HG03097 (cell line): ENCODE data around the gene KCNAB1.
"Not testable (repeated sequence)": the region's sequence is repeated elsewhere in the genome, so short reads cannot be mapped to it uniquely, and the experiment has no call there.

Experiments used
- ATAC-seq: cut with Tn5 transposase; IDR thresholded peaks from one replicate; pipeline ENCODE4 v1.9.1; 2021; ENCODE audit not compliant: unreplicated experiment, low FRiP score

The KCNAB1 gene

DNA sequence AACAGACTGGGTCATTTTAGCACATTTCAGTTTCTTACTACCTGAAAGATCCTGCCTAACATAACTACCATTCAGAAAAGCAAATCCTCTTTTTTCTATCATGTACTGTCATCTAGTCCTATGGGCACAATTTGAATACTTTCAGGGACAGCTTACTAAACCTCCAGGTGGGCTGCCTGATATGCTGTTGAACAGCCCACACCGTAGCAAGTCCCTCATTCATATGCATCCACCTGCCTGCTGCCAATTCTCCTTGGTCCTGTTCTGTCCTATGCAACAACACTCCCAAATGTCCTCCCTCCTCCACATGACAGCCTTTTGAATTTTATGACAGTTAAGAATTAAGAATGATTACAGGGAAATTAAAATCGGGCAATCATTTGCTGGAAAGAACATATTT is 137.9 kb downstream of the KCNAB1 start:
- ATAC-seq, result no peak

- no peak for ATAC-seq
These were observed 139.5 kb downstream of the KCNAB1 start for GRCh38 chr3:156259896-156260295.

- ATAC-seq, result no peak
These were observed 140.0 kb downstream of the KCNAB1 start for GRCh38 chr3:156260331-156260730.

DNA sequence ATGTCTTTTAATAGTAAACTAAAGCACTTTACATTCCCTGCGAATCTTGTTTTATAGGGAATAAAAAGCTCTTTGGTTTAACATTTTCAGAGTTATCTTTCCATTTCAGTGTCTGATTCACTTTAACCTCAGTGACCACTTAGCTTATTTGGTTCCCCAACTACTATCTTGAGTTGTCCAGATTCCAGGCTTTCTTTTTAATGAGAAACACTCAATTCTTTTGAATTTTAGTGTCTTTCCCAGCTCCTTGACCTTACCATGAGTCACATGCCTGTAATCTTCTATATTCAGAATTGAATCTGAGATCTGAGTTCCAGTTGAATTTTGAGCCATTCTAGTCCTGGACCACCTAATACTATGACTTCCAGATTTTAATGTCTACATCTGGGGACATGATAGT is 144.4 kb downstream of the KCNAB1 start:
- no peak for ATAC-seq

DNA sequence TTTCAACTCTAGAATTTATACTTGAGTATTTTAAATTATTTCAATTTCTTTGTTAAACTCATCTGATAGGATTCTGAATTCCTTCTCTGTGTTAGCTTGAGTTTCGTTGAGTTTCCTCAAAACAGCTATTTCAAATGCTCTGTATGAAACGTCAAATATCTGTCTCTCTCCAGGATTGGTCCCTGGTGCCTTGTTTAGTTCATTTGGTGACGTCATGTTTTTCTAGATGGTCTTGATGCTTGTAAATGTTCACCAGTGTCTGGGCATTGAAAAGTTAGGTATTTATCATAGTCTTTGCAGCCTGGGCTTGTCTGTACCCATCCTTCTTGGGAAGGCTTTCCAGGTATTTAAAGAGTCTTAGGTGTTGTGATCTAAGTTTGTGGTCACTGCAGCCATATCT is 151.1 kb downstream of the KCNAB1 start:
- ATAC-seq, result no peak

DNA sequence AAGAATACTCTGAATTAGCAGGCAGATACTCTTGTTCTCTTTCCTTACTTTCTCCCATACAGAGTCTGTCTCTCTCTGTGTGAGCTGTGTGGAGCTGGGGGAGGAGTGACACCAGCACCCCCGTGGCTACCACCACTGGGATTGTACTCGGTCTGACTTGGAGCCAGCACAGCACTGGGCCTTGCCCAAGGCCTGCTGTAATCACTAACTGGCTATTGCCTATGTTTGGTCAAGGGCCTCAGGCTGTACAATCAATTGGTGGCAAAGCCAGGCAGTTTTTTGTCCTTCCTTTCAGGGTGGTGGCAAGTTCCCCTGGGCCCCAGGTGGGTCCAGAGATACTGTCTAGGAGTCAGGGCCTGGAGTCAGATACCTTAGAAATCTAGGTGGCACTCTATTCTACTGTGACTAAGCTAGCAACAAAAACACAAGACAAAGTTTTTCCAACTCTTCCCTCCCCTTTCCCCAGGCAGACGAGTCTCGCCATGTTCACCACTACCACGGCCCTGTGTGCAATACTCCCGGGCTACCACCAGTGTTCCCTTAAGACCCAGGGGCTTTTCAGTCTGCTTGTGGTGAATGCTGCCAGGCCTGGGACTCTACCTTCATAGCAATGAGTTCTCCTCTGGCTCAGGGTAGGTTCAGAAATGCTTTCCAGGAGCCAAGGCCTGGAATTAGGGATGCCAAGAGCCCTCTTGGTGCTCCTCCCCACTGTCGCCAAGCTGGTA is 151.8 kb downstream of the KCNAB1 start:
- no peak for ATAC-seq

DNA sequence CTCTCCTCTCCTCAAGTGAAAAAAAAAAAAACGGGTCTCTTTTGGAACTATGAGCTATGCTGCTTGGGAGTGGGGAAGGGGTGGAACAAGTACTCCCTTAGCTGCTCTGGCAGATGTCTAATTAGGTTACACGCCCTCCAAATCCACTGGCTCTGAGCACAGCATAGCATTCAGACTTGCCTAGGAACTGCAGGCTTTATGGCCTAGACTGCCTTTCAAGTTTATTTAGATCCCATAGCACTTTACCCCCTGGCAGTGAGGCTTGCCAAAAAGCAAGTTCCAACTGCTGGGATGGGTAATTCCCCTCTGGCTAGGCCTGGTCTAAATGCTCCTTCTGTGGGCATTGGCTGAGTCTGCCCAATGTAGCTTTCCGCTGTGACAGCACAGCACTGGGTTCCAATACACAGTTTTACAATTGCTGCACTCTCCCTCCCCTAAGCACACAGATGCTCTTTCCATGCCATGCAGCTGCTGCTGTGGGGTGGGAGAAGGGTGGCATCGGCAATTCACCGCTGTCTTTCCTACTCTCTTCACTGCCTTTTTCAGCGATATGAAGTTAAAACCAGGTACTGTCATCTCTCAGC is 152.8 kb downstream of the KCNAB1 start:
- no peak for ATAC-seq

GRCh38 chr3:156274791-156275190 is 154.4 kb downstream of the KCNAB1 start:
- no peak for ATAC-seq

- ATAC-seq, result not testable (repeated sequence)
These were observed 164.3 kb downstream of the KCNAB1 start for GRCh38 chr3:156284637-156285036.

DNA sequence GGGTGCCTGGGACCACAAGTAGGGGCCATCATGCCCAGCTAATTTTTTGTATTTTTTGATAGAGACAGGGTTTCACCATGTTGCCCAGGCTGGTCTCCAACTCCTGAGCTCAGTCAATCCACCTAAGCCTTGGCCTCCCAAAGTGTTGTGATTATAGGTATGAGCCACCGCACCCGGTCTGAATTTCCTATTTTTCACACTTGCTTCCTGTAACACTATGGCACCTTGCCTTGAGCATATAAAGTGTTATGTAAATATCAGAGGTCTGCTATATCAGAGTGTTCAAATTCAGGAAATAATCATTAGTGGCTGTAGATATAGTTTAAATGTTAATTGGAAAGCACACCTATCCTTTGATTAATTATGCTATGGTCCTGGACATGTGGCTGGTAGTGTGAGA is 165.2 kb downstream of the KCNAB1 start:
- ATAC-seq, result no peak

- no peak for ATAC-seq
These were observed 170.5 kb downstream of the KCNAB1 start for GRCh38 chr3:156290924-156291271.

- no peak for ATAC-seq
These were observed 171.1 kb downstream of the KCNAB1 start for GRCh38 chr3:156291272-156292123.

DNA sequence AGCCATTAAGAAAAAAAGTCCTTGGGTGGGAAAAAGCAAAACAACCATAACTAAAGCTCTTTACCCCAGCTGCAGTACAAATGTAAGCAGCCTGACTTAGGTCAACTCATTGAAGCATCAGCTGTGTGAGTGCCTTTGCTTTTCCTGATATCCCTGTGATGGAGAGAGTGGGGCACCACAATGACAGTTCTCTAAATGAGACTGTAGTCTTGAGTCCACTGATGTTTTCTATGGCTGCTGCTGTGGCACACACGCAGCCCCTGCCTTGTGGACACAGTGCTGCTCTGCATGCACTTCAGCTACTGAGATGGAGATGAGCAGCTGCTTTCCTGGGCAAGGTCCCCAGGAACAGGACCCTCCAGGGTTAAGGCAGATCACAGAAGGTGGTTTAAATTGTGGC is 173.2 kb downstream of the KCNAB1 start:
- no peak for ATAC-seq

DNA sequence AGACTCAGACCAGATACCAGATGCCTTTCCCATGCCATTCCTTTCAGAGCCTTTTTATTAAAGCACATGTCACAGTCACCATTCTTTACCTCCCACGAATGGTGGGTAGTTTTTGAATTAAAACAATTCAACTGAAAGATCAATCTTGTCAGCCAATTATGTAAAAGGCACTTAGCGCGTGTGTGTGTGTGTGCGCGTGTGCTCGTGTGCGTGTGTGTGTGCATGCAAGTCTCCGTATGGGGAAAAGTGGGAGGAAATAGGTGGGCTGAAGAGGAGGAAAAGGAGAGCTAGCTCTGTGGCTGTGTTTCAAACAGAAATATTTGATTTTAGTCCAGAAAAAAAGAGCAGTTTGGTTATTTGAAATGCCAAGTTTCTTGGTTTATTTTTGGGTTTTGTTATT is 177.2 kb downstream of the KCNAB1 start:
- ATAC-seq, result no peak

DNA sequence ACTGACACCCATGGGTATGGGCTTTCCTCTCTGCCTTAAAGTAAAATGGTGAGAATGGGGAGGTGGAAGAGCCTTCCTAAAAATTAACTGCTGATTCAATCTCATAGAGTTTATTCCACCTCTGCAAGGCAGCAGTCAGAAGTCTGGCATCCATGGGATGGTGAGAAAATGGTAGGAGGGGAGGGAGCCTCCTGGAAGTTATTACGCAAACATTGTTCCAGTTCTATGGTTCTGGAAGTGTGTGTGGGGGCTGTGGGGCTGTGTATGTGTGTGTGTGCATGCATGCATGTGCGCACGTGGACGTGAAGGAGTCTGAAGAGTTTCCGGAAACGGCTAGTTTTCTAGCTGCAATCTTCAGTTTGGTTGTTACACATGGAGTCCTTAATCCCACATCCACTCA is 177.6 kb downstream of the KCNAB1 start:
- ATAC-seq, result no peak

- no peak for ATAC-seq
These were observed 178.6 kb downstream of the KCNAB1 start for GRCh38 chr3:156298938-156299337.

GRCh38 chr3:156299569-156299968 is 179.2 kb downstream of the KCNAB1 start:
- ATAC-seq, result no peak

GRCh38 chr3:156300371-156300770 is 180.0 kb downstream of the KCNAB1 start:
- ATAC-seq, result no peak

DNA sequence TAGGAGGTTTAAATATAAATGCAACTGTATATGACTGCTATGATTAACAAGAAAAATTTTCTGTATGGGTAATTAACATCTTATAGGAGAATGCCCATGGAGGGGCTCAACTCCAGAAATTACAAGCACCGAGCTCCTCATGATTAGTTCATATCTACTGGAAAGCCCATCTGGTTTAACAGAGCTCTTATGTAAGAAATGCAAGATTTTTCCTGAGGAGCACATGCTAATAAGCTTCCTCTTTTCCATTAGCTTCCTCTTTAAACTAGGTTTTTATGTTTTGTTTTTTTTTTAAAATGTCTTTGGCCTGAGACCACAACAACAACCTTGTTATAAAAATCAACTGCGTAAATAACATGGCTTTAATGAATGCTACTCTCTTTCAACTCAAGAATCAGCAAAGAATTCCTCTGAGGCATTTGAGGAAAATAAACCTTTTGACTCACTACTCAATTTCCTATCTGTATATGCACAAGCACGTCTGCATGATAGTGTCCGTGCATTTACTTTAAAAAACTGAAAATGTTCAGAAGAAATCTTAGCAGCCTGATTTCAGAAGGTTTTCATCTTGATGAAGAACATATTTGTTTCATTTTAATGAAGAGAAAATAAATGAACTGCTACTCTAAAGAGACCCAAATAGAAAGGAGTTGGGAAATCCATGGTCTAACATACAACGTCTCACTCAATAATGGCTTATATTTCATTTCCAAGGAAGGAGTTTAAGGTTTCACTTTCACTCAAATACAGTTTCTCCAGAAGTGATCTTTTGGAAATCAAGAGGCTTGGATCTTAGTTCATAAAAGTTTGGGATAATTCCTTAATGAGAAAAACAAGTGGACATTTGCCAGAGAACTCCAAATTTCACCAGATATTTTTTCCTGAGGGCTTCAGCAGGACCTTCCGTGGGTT is 180.8 kb downstream of the KCNAB1 start:
- no peak for ATAC-seq

DNA sequence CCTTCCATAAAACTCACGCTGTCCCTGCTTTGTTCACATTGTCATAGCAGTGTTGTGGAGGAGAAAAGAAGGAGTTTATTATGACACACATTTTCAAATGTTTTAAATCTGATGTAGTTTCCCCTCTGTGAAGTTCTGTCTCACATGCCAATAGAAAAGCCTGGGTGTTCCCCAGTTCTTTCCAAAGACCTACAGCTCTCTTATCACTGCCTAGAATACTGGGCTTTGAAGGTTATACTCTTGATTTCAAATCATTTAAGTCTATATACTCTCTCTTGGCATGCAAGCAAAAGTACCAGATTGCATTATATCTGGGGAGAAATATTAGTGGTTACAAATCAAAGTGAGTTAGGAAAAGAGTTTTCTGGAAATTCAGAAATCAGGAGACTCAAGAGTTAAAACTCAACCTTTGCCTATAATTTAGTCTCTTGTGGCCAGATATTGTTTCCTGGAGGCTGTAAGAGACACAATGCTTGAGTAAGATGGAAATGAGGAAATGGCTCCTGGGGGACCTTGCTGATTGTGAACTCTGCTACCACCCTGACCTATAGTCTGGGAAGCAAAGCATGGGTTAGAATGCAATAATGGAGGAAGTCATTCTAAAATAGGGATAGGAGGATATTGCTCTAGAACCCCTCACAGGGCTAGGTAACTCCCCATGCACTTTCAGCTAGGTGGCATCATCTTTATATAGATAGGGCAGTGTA is 182.8 kb downstream of the KCNAB1 start:
- ATAC-seq, result no peak
